Gastroesophageal sphincter (tissue), 3 donors: ENCODE results near the gene ATOSB.

Source experiments
- CTCF ChIP-seq, 4 experiments: fragments of 200-600 bp in 2 of 4; fragments of 450-650 bp in 2 of 4; sonication (generic) in 1 of 4; IDR thresholded peaks; one replicate each; pipeline ENCODE4 v1.5.1; 2017 to 2019; ENCODE audit warnings: antibody characterized with exemption in 4 of 4, mild to moderate bottlenecking in 2 of 4, moderate library complexity in 2 of 4
- EP300 ChIP-seq: sonication (generic); formaldehyde crosslinking; IDR thresholded peaks from one replicate; pipeline ENCODE4 v1.6.1; 2017; ENCODE audit warnings: antibody characterized with exemption, mild to moderate bottlenecking

DNA sequence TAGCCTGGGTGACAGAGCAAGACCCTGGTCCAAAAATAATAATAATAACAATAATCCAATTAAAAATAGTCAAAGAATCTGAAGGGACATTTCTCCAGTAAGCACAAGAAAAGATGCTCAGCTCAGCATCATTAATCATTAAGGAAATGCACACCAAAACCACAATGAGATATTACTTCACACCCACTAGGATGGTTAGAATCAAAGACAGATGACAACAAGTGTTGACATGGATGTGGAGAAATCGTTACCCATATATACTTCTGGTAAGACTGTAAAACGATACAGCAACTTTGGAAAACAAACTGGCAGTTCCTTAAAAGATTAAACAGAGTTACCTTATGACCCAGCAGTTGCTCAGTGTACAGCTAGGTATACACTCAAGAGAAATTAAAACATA, 30.6 kb downstream of the ATOSB start:
- no peak for TF ChIP-seq EP300
- no peak for TF ChIP-seq CTCF (IDR thresholded peaks at IDR 0.05)
